GM18868 (cell line): ENCODE data around the gene TARS1.
"Not testable (repeated sequence)": the region's sequence is repeated elsewhere in the genome, so short reads cannot be mapped to it uniquely, and the experiment has no call there.

Experiments
- ATAC-seq: cut with Tn5 transposase; IDR thresholded peaks from one replicate; pipeline ENCODE4 v1.9.1; 2021; ENCODE audit warnings: mild to moderate bottlenecking, moderate library complexity; ENCODE audit not compliant: unreplicated experiment

Gene TARS1

GRCh38 chr5:33482335-33482734 is 41.6 kb downstream of the TARS1 start:
- no peak for ATAC-seq

DNA sequence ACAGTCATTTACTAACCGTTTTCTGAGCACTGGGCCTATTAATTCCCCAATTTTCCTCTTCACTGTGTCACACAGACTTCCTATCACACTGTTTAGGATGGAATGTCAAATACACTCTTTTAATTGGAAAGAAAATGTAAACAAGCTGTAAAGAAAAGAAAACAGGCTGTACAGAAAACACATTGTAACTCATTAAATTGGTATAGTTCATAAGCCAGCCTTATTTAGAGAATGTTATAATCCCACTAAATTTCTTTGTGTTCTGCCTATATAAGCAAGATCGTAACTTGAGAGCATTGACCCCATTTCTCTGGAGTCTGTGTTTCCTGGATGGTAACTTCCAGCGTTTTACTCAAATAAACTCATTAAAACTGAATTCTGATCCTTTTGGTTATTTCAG is 46.5 kb downstream of the TARS1 start:
- ATAC-seq, result no peak

DNA sequence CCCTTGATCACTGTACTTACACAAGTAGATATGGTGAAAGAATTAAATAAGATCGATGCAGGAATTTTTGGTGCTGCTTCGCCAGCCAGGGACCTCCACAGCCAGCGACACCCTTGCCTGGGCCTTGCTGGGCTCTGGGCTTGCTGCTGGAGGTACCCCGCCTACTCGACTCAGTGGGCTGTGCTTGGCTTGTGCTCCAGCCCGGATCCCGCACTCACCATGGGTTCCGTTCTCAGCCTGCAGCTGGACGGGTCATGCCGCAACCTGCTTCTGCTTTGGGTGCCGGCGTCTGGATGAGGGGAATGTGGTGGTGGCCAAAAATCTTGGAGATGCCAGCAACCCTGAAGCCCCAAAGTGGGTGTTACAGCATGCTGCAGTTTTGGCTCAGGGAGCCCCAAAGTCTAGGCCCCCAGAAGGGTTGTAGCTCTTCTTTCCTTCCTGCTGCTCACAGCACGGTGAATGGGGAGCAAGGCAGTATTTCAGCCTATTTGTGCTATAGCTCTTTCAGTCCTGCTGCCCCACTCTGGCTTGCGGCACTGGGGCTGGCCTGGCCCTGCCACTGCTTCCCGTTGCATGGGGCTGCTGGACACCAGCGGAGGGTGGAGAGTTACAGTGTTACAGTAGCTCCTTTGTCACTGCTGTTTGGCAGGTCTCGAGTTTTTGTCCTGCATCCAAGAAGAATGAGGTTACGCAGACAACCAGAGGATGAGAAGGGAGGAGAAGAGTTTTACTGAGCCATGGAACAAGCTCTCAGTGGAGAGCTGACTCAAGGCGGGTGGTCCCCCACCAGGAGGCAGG is 48.0 kb downstream of the TARS1 start:
- no peak for ATAC-seq

DNA sequence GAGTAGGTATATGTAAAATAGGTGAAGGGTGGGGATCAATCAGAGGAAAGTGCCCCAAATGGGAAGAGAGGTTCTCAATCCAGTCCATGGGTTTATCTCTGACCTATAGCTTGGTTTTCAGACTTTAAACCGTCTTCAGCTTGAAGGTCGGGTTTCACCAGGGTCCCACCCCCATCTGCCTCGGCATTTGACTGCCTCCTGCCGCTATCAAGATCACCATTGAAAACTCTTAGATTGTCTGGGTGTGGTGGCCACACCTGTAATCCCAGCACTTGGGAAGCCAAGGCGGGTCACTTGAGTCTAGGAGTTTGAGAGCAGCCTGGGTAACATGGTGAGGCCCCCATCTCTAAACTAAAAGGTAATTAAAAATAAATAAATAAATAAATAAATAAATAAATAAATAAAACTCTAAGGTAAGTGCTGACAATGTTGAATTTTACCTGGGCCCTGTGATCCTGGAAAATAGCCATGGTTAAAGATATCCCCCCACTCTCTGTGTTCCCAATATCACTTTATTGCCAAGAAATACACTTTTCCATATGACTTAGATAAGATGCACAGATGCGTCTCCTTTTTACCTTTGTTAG is 48.8 kb downstream of the TARS1 start:
- no peak for ATAC-seq

DNA sequence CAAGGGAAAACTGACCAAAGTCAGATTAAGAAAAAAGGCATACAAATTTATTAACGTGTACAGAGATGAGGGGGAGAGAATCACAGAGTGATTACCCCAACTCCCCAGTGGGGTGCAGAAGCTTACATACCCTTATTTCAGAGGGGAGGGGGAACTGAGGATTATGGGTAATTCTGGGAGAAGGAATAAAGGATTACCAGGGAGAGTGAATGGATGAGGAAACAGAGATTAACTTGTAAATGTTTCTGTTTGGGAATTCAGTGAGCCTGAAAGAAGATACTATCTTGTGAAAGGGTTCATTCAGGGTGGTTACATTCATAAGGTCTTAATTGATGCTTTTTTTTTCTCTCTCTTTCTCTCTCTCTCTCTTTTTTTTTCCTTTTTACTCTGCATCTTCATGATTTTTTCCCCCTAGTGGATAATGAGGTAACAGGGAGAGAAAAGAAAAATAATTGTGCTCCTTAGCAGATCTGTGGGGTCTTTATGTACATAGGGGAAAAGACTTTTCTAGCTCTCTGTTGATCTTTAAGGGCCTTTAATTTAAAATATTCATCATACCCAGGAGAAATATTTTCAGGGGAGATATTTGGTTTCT is 49.4 kb downstream of the TARS1 start:
- ATAC-seq, result no peak

DNA sequence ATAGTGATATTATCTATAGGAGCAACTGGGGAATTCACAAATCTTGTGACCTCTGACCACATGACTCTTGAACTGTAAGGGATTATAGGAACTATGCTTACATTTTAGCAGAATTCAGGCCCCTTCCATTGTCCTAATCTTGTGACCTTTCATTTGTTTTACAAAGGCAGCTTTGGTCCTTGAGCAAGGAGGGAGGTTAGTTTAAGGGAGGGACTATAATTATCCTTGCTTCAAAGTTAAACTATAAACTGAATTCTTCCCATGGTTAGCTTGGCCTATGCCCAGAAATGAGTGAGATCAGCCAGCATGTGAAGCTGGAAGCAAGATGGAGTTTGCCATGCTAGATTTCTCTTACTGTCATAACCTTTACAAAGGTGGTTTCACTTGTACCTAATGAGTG is 51.2 kb downstream of the TARS1 start:
- no peak for ATAC-seq

DNA sequence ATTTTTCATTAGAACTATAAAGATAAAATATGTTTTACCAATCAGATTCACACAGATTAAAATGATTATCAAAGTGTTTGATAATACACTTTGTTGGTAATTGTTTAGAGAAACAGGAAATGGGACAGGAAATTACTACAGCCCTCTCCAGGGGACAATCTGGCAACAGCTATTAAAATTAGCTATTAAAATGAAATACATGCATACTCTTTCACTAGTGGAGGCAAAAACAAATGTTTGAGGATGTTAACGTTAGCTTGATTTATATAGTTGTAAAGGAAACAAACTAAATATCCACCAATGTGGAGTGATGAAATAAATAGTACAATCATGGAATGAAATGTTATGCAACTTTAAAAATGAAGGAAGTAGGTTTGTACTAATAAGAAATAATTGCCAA is 53.7 kb downstream of the TARS1 start:
- no peak for ATAC-seq

DNA sequence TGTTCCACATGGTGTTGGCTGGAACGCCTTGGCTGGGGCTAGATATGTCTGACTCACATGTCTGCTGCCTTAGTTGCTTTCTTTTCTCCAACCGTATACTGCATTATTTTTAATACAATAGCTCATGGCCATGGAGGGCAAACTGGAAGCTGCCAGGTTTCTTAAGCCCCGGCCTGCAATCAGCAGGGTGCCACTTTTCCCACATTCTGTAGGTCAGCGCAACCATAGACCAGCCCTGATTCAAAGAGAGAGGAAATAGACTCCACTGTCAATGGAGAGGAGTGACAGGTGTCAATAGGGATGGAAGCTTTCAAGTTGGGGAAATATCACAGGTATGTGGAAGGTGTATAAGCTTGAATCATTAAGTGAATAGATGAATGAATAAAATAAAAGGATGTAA is 60.5 kb downstream of the TARS1 start:
- ATAC-seq, result no peak

DNA sequence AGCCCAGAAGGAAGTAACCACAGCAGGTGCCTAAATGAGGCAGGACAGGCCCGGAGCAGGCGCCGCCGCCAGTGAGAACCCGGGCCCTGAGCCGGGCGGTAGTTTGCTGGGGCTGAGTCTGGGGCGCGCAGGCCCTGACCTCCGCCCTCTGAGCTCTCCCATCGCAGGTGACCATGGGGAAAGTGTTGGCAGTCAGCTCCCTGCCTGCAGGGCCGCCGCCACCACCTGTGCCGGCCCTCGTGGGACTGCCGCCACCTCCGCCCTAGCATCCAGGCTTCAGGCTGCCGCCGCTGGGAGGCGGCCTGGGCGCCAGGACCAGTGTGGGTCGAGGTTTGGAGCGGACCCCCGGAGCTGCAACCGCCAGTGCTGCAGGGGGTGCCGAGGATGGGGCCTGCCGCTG is 61.1 kb downstream of the TARS1 start:
- ATAC-seq, result no peak

- no peak for ATAC-seq
Observed at GRCh38 chr5:33504570-33504969, 63.8 kb downstream of the TARS1 start.

DNA sequence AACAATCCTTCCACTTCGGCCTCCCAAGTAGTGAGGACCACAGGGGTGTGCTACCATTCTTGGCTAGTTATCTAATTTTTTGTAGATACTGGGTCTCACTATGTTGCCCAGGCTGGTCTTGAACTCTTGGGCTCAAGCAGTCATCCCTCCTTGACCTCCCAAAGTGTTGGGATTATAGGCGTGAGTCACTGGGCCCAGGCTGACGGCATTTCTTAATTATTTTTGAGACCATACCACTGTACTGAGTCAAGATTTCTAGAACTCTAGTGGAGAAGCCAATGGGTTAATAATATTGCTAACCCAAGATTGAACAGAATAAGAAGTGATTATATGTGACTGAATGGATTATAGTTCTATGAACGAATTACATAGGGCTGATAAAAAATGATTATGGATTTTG is 66.7 kb downstream of the TARS1 start:
- no peak for ATAC-seq

DNA sequence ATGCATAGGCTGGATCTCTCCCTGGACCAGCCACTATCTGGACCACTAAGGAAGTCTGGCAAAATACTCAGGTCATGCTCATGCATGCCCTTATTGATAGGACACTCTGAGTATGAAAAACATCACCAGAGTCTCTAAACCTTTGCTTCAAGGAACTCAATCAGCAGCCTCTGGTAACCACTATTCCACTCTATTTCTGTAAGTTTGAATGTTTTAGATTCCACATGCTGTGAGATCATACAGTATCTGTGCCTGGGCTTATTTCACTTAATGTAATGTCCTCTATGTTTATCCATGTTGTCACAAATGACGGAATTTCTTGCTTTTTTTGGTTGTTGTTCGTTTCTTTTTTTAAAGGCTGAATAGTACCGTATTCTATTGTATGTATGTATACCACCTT is 68.3 kb downstream of the TARS1 start:
- ATAC-seq, result no peak

- no peak for ATAC-seq
Observed at GRCh38 chr5:33513462-33514185, 72.9 kb downstream of the TARS1 start.

DNA sequence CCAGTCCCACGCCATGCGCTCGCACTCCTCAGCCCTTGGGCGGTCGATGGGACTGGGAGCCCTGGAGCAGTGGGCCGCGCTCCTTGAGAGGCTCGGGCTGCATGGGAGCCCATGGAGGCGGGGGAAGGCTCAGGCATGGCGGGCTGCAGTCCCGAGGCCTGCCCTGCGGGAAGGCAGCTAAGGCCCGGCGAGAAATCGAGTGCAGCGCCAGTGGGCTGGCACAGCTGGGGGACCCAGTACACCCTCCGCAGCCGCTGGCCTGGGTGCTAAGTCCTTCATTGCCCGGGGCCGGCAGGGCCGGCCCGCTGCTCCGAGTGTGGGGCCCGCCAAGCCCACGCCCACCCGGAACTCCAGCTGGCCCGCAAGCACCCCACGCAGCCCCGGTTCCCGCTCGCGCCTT is 74.6 kb downstream of the TARS1 start:
- not testable (repeated sequence) for ATAC-seq

- ATAC-seq, result no peak
Observed at GRCh38 chr5:33516421-33516820, 75.7 kb downstream of the TARS1 start.
